PFSK-1 (cell line): Measurements from ENCODE around the gene BRAT1.

Experiments used
- POLR2AphosphoS5 ChIP-seq: IDR thresholded peaks from 2 replicates; pipeline ENCODE4 v1.6.1; 2012; ENCODE audit warnings: low read depth, mild to moderate bottlenecking, control low read depth, low read length, moderate library complexity
- SIN3A ChIP-seq: IDR thresholded peaks from 2 replicates; pipeline ENCODE4 v1.6.1; 2012; ENCODE audit warnings: mild to moderate bottlenecking, low read length, moderate library complexity, borderline replicate concordance; ENCODE audit not compliant: insufficient read depth
- TAF1 ChIP-seq: IDR thresholded peaks from 2 replicates; pipeline ENCODE4 v1.6.1; 2012; ENCODE audit warnings: low read length, control low read depth, borderline replicate concordance; ENCODE audit not compliant: insufficient read depth
- TF ChIP-seq, protein P1 (sequence below), 2 experiments: IDR thresholded peaks; 2 replicates each; pipeline versions ENCODE4 v1.6.1 to v1.8.0; 2011 to 2012; ENCODE audit warnings: low read depth in 2 of 2, low read length in 2 of 2, control low read depth in 1 of 2, inconsistent platforms in 1 of 2, mild to moderate bottlenecking in 1 of 2, moderate library complexity in 1 of 2; ENCODE audit not compliant: insufficient read depth in 1 of 2

- TF ChIP-seq SIN3A: no peak
- TF ChIP-seq POLR2AphosphoS5: no peak
- TF ChIP-seq TAF1: no peak
- TF ChIP-seq, protein P1, sequence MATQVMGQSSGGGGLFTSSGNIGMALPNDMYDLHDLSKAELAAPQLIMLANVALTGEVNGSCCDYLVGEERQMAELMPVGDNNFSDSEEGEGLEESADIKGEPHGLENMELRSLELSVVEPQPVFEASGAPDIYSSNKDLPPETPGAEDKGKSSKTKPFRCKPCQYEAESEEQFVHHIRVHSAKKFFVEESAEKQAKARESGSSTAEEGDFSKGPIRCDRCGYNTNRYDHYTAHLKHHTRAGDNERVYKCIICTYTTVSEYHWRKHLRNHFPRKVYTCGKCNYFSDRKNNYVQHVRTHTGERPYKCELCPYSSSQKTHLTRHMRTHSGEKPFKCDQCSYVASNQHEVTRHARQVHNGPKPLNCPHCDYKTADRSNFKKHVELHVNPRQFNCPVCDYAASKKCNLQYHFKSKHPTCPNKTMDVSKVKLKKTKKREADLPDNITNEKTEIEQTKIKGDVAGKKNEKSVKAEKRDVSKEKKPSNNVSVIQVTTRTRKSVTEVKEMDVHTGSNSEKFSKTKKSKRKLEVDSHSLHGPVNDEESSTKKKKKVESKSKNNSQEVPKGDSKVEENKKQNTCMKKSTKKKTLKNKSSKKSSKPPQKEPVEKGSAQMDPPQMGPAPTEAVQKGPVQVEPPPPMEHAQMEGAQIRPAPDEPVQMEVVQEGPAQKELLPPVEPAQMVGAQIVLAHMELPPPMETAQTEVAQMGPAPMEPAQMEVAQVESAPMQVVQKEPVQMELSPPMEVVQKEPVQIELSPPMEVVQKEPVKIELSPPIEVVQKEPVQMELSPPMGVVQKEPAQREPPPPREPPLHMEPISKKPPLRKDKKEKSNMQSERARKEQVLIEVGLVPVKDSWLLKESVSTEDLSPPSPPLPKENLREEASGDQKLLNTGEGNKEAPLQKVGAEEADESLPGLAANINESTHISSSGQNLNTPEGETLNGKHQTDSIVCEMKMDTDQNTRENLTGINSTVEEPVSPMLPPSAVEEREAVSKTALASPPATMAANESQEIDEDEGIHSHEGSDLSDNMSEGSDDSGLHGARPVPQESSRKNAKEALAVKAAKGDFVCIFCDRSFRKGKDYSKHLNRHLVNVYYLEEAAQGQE (IDR thresholded peaks at IDR 0.05; ENCODE audit: insufficient read depth in 1 of 2, low read depth in 2 of 2, low read length in 2 of 2): no peak
These were observed 66.6 kb downstream of the BRAT1 start for GRCh38 chr7:2488681-2489080.
